Neural cell (in vitro differentiated cells): Measurements from ENCODE around the gene XXYLT1. TPM values are rescaled to one million over a fixed set of nuclear protein-coding genes. Genes with fewer than 3 reads are reported as not detected.

Experiments
- H2AFZ ChIP-seq: fragments of 200-600, 300-800 bp; sonication (generic), shearing (Covaris generic); 2 replicates; pipeline ENCODE4 v1.6.0; 2014; ENCODE audit warnings: low read depth, mild to moderate bottlenecking, antibody characterized with exemption, low read length, moderate library complexity
- H3F3A ChIP-seq: fragments of 200-600 bp; shearing (Covaris generic); 2 replicates; pipeline ENCODE4 v1.6.1; 2016; ENCODE audit warnings: mild to moderate bottlenecking, moderate library complexity, mixed read lengths, antibody characterized with exemption, low read length; ENCODE audit not compliant: insufficient read depth, poor library complexity, severe bottlenecking
- H3K27ac ChIP-seq: fragments of 200-600, 300-800 bp; sonication (generic), shearing (Covaris generic); 2 replicates; pipeline ENCODE4 v1.5.1; 2014; ENCODE audit warnings: mild to moderate bottlenecking, low read length, moderate library complexity
- H3K27me3 ChIP-seq: fragments of 300-800, 200-600 bp; sonication (generic), shearing (Covaris generic); 2 replicates; pipeline ENCODE4 v1.6.0; 2014; ENCODE audit warnings: mild to moderate bottlenecking, low read depth, low read length, moderate library complexity; ENCODE audit not compliant: insufficient read depth
- H3K36me3 ChIP-seq: fragments of 300-800, 200-600 bp; sonication (generic), shearing (Covaris generic); 2 replicates; pipeline ENCODE4 v1.5.1; 2014; ENCODE audit warnings: mild to moderate bottlenecking, antibody characterized with exemption, low read length, moderate library complexity; ENCODE audit not compliant: insufficient read depth
- H3K4me2 ChIP-seq: fragments of 300-800, 200-600 bp; sonication (generic), shearing (Covaris generic); 2 replicates; pipeline ENCODE4 v1.6.0; 2014; ENCODE audit warnings: mild to moderate bottlenecking, low read length
- H3K4me3 ChIP-seq: fragments of 300-800, 200-600 bp; sonication (generic), shearing (Covaris generic); 2 replicates; pipeline ENCODE4 v1.5.1; 2014; ENCODE audit warnings: mild to moderate bottlenecking, low read length, moderate library complexity
- H3K79me2 ChIP-seq: fragments of 200-600 bp; shearing (Covaris generic); replicated peaks from 2 replicates; pipeline ENCODE4 v1.6.0; 2014; ENCODE audit warnings: mild to moderate bottlenecking, low read length, moderate library complexity; ENCODE audit not compliant: insufficient read depth
- H3K9ac ChIP-seq: fragments of 300-800, 200-600 bp; sonication (generic), shearing (Covaris generic); 2 replicates; pipeline ENCODE4 v1.6.1; 2016; ENCODE audit warnings: mild to moderate bottlenecking, low read length, mixed read lengths
- H3K9me2 ChIP-seq: fragments of 200-600 bp; shearing (Covaris generic); 2 replicates; pipeline ENCODE4 v1.6.1; 2016; ENCODE audit warnings: mild to moderate bottlenecking, low read length, mixed read lengths; ENCODE audit not compliant: insufficient read depth
- H3K9me3 ChIP-seq: fragments of 200-600, 300-800 bp; sonication (generic), shearing (Covaris generic); 2 replicates; pipeline ENCODE4 v1.6.1; 2016; ENCODE audit warnings: mild to moderate bottlenecking, mixed run types, low read length, moderate library complexity, mixed read lengths
- H4K20me1 ChIP-seq: fragments of 200-600 bp; shearing (Covaris generic); 2 replicates; pipeline ENCODE4 v1.6.1; 2016; ENCODE audit warnings: mild to moderate bottlenecking, mixed run types; ENCODE audit not compliant: insufficient read depth
- CTCF ChIP-seq: fragments of 450-650 bp; IDR thresholded peaks from 2 replicates; pipeline ENCODE4 v1.5.1; 2014; ENCODE audit warnings: antibody characterized with exemption, mild to moderate bottlenecking, moderate library complexity; ENCODE audit not compliant: poor library complexity, severe bottlenecking
- EP300 ChIP-seq: fragments of 450-650 bp; conservative IDR thresholded peaks from 2 replicates; pipeline ENCODE4 v1.6.1; 2014; ENCODE audit warnings: antibody characterized with exemption, mild to moderate bottlenecking, moderate library complexity; ENCODE audit not compliant: poor library complexity, severe bottlenecking
- EZH2 ChIP-seq: fragments of 200-600, 300-800 bp; shearing (Covaris generic), sonication (generic); IDR thresholded peaks from 2 replicates; pipeline ENCODE4 v1.6.1; 2014; ENCODE audit warnings: antibody characterized with exemption, low read length, borderline replicate concordance, mild to moderate bottlenecking; ENCODE audit not compliant: insufficient read depth, poor library complexity, severe bottlenecking
- MXI1 ChIP-seq: fragments of 450-650 bp; conservative IDR thresholded peaks from 2 replicates; pipeline ENCODE4 v1.6.1; 2014; ENCODE audit warnings: antibody characterized with exemption, mild to moderate bottlenecking; ENCODE audit not compliant: poor library complexity, severe bottlenecking
- POLR2AphosphoS5 ChIP-seq: IDR thresholded peaks from 2 replicates; pipeline ENCODE4 v1.6.1; 2012
- RAD21 ChIP-seq: fragments of 450-650 bp; conservative IDR thresholded peaks from 2 replicates; pipeline ENCODE4 v1.6.1; 2014; ENCODE audit warnings: antibody characterized with exemption, mild to moderate bottlenecking, moderate library complexity
- REST ChIP-seq: IDR thresholded peaks from 2 replicates; pipeline ENCODE4 v1.6.1; 2012; ENCODE audit warnings: borderline replicate concordance
- SMC3 ChIP-seq: fragments of 450-650 bp; conservative IDR thresholded peaks from 2 replicates; pipeline ENCODE4 v1.6.1; 2014; ENCODE audit warnings: antibody characterized with exemption, mild to moderate bottlenecking, moderate library complexity; ENCODE audit not compliant: poor library complexity
- TAF1 ChIP-seq: IDR thresholded peaks from 2 replicates; pipeline ENCODE4 v1.6.1; 2012; ENCODE audit warnings: low read depth
- polyA plus RNA-seq: library from polyadenylated mRNA; depleted of rRNA; stranded (reverse); fragments of >200 nt; gene quantifications from 2 replicates; pipeline ENCODE4 v1.2.3, GENCODE V29; 2014

Gene XXYLT1
- polyA plus RNA-seq, 1 donor from 2014 or later: 25.4 TPM

GRCh38 chr3:195129644-195130492 lies 141.1 kb downstream of the XXYLT1 start:
- TF ChIP-seq CTCF (no peak), TAF1 (no peak), EZH2 (no peak), MXI1 (no peak), POLR2AphosphoS5 (no peak), SMC3 (no peak), RAD21 (no peak), REST (no peak), EP300 (no peak)
- no peak overlapping the region for H2AFZ ChIP-seq
- H3K9me3 ChIP-seq: no peaks in the 10 kb centered on the region
- H3K79me2 ChIP-seq: no peaks in the 10 kb centered on the region
- H3K4me3 ChIP-seq: no peak overlapping the region
- H3K27me3 ChIP-seq: no peaks in the 10 kb centered on the region
- no peak overlapping the region for H3K4me2 ChIP-seq
- no peak overlapping the region for H3K27ac ChIP-seq
- no peaks in the 10 kb centered on the region for H4K20me1 ChIP-seq
- H3K9ac ChIP-seq: no peak overlapping the region
- no peaks in the 10 kb centered on the region for H3F3A ChIP-seq
- no peaks in the 10 kb centered on the region for H3K36me3 ChIP-seq
- no peaks in the 10 kb centered on the region for H3K9me2 ChIP-seq

- no peak for TF ChIP-seq TAF1
- TF ChIP-seq SMC3: no peak
- no peak for TF ChIP-seq CTCF
- no peak for TF ChIP-seq EP300
- no peak for TF ChIP-seq REST
- no peak for TF ChIP-seq RAD21
- TF ChIP-seq EZH2: no peak
- no peak for TF ChIP-seq POLR2AphosphoS5
- TF ChIP-seq MXI1: no peak
- no peaks in the 10 kb centered on the region for H3K9me2 ChIP-seq
- H3K9me3 ChIP-seq: no peaks in the 10 kb centered on the region
These were observed 141.8 kb downstream of the XXYLT1 start for GRCh38 chr3:195129072-195129643.

More at GRCh38 chr3:195129072-195129643, 141.8 kb downstream of the XXYLT1 start:
- Histone ChIP-seq H3F3A (no peaks in the 10 kb centered on the region), H3K4me2 (no peak overlapping the region), H3K9ac (no peak overlapping the region), H3K27ac (no peak overlapping the region), H4K20me1 (no peaks in the 10 kb centered on the region), H3K27me3 (no peaks in the 10 kb centered on the region), H3K79me2 (no peaks in the 10 kb centered on the region), H2AFZ (no peak overlapping the region), H3K36me3 (no peaks in the 10 kb centered on the region), H3K4me3 (no peak overlapping the region)
